HCT116 (cell line): Measurements from ENCODE around the gene TRIM67. TPM values are rescaled to one million over a fixed set of nuclear protein-coding genes. Genes with fewer than 3 reads are reported as not detected.

Source experiments
- ATAC-seq: fragments of 200-7000 bp; cut with Tn5 transposase; 2 replicates; pipeline ENCODE4 v1.9.1; 2020; ENCODE audit warnings: mild to moderate bottlenecking, moderate library complexity
- BruUV-seq: library from RNA; stranded (reverse); fragments of 400-500 nt; replicated peaks from 2 replicates; lab custom pipeline; 2021; lab: Mats Ljungman, UMichigan
- CTCF ChIA-PET: fragments of 300-600 bp; sonication (Branson Sonifier 250); formaldehyde crosslinking; loops from one replicate; lab custom pipeline; 2021; ENCODE audit warnings: antibody characterized with exemption; lab: Charles Lee
- POLR2A ChIA-PET: fragments of 300-600, 350-600 bp; sonication (Branson Sonifier 250); formaldehyde crosslinking; loops from one replicate; lab custom pipeline; 2021; ENCODE audit warnings: antibody characterized with exemption; lab: Charles Lee
- RAD21 ChIA-PET, 2 experiments: fragments of 300-600 bp; sonication (Branson Sonifier 250); formaldehyde crosslinking; loops; one replicate each; lab custom pipeline; 2023; ENCODE audit warnings: low total read pairs in 2 of 2; ENCODE audit not compliant: uncharacterized antibody in 2 of 2, unreplicated experiment in 2 of 2, low non-redundant PET in 1 of 2; lab: Charles Lee
- DNase-seq: peaks from one replicate; pipeline ENCODE4 v3.0.0-alpha.2; 2010; ENCODE audit warnings: low read depth, low spot score
- H2AFZ ChIP-seq: fragments of 200-600 bp; shearing (Covaris generic), sonication (generic); 2 replicates; pipeline ENCODE4 v1.6.1; 2017; ENCODE audit warnings: low read depth, mixed run types, mixed read lengths, antibody characterized with exemption, low read length; ENCODE audit not compliant: poor library complexity, severe bottlenecking
- H3K27ac ChIP-seq: 2 replicates; pipeline ENCODE4 v1.5.1; 2012; ENCODE audit warnings: low read depth, low read length
- H3K27me3 ChIP-seq: fragments of 200-600 bp; sonication (generic); 2 replicates; pipeline ENCODE4 v1.6.1; 2016; ENCODE audit warnings: mixed run types, low read length, mixed read lengths; ENCODE audit not compliant: insufficient read depth
- H3K36me3 ChIP-seq, 2 experiments: fragments of 200-500 bp in 1 of 2; fragments of 200-600 bp in 1 of 2; sonication (Bioruptor generic) in 1 of 2; sonication (generic) in 1 of 2; 2 replicates each; pipeline versions ENCODE4 v1.5.1 to v1.6.1; 2014 to 2016; ENCODE audit warnings: low read length in 2 of 2, inconsistent platforms in 1 of 2, mixed read lengths in 1 of 2, mixed run types in 1 of 2; ENCODE audit not compliant: insufficient read depth in 2 of 2, control insufficient read depth in 1 of 2
- H3K4me1 ChIP-seq, 2 experiments: fragments of 200-600 bp in 1 of 2; sonication (generic) in 1 of 2; 2 replicates each; pipeline versions ENCODE4 v1.5.1 to v1.6.1; 2012 to 2017; ENCODE audit warnings: low read length in 2 of 2, inconsistent platforms in 1 of 2, mild to moderate bottlenecking in 1 of 2, mixed read lengths in 1 of 2, mixed run types in 1 of 2, moderate library complexity in 1 of 2; ENCODE audit not compliant: insufficient read depth in 2 of 2, control insufficient read depth in 1 of 2
- H3K4me2 ChIP-seq: fragments of 200-600 bp; sonication (generic); 2 replicates; pipeline ENCODE4 v1.6.1; 2017; ENCODE audit warnings: mixed run types, low read length, mixed read lengths
- H3K4me3 ChIP-seq, 2 experiments: fragments of 200-600 bp in 1 of 2; sonication (generic) in 1 of 2; replicated peaks in 1 of 2; 2 replicates each; pipeline ENCODE4 v1.5.1; 2011 to 2016; ENCODE audit warnings: low read length in 2 of 2, control low read depth in 1 of 2, low read depth in 1 of 2, mild to moderate bottlenecking in 1 of 2, mixed read lengths in 1 of 2, mixed run types in 1 of 2
- H3K79me2 ChIP-seq: fragments of 200-600 bp; sonication (generic); 2 replicates; pipeline ENCODE4 v1.6.1; 2017; ENCODE audit warnings: mild to moderate bottlenecking, mixed run types, low read length, moderate library complexity, mixed read lengths; ENCODE audit not compliant: insufficient read depth
- H3K9ac ChIP-seq: fragments of 200-600 bp; sonication (generic); 2 replicates; pipeline ENCODE4 v1.6.1; 2016; ENCODE audit warnings: low read length, mixed read lengths
- H3K9me2 ChIP-seq: fragments of 200-600 bp; sonication (generic), shearing (Covaris generic); 2 replicates; pipeline ENCODE4 v1.6.1; 2017; ENCODE audit warnings: mixed run types, mild to moderate bottlenecking, moderate library complexity; ENCODE audit not compliant: insufficient read depth
- H3K9me3 ChIP-seq, 2 experiments: fragments of 200-500 bp in 1 of 2; fragments of 200-600 bp in 1 of 2; sonication (Bioruptor generic) in 1 of 2; sonication (generic) in 1 of 2; 2 replicates each; pipeline ENCODE4 v1.6.1; 2014 to 2017; ENCODE audit warnings: low read length in 2 of 2, mixed read lengths in 2 of 2, inconsistent platforms in 1 of 2, low read depth in 1 of 2, mild to moderate bottlenecking in 1 of 2, mixed run types in 1 of 2, moderate library complexity in 1 of 2; ENCODE audit not compliant: control insufficient read depth in 1 of 2, insufficient read depth in 1 of 2
- H4K20me1 ChIP-seq: fragments of 200-600 bp; sonication (generic), shearing (Covaris generic); 2 replicates; pipeline ENCODE4 v1.6.1; 2017; ENCODE audit warnings: mixed run types, mild to moderate bottlenecking, moderate library complexity; ENCODE audit not compliant: insufficient read depth
- ELF1 ChIP-seq: IDR thresholded peaks from 2 replicates; pipeline ENCODE4 v1.6.1; 2012; ENCODE audit warnings: low read depth, borderline replicate concordance
- EZH2 ChIP-seq: fragments of 200-600 bp; sonication (generic); IDR thresholded peaks from 2 replicates; pipeline ENCODE4 v1.6.1; 2017; ENCODE audit warnings: antibody characterized with exemption, mixed run types
- FOSL1 ChIP-seq: IDR thresholded peaks from 2 replicates; pipeline ENCODE4 v1.6.1; 2012; ENCODE audit warnings: low read depth
- JUND ChIP-seq: IDR thresholded peaks from 2 replicates; pipeline ENCODE4 v1.6.1; 2012
- POLR2AphosphoS5 ChIP-seq: IDR thresholded peaks from 2 replicates; pipeline ENCODE4 v1.6.1; 2011; ENCODE audit warnings: mild to moderate bottlenecking, low read depth, low read length, moderate library complexity
- TCF7L2 ChIP-seq: IDR thresholded peaks from 2 replicates; pipeline ENCODE4 v1.7.0; 2011; ENCODE audit warnings: borderline replicate concordance, inconsistent platforms; ENCODE audit not compliant: insufficient read depth, insufficient read length; ENCODE audit errors: extremely low read depth
- YY1 ChIP-seq: IDR thresholded peaks from 2 replicates; pipeline ENCODE4 v1.6.1; 2011; ENCODE audit warnings: low read length, low read depth, moderate library complexity, mild to moderate bottlenecking; ENCODE audit not compliant: insufficient replicate concordance; ENCODE audit errors: extremely low read depth
- intact Hi-C: fragments of 100-400 bp; cut with micrococcal nuclease; formaldehyde crosslinking; loops from 2 replicates; pipeline ENCODE4 v1.10.0; 2022
- total RNA-seq: library from RNA; stranded (reverse); gene quantifications from one replicate; pipeline ENCODE4 v1.2.1, GENCODE V29; 2021; ENCODE audit not compliant: unreplicated experiment
- TF ChIP-seq, protein P1 (sequence below): IDR thresholded peaks from 2 replicates; pipeline ENCODE4 v1.6.1; 2012
- TF ChIP-seq, protein P2 (sequence below): IDR thresholded peaks from 2 replicates; pipeline ENCODE4 v1.6.1; 2011; ENCODE audit warnings: mild to moderate bottlenecking, low read length, moderate library complexity; ENCODE audit not compliant: insufficient replicate concordance; ENCODE audit errors: extremely low read depth
- TF ChIP-seq, protein P3 (sequence below): IDR thresholded peaks from 2 replicates; pipeline ENCODE4 v1.6.1; 2012
- TF ChIP-seq, protein P4 (sequence below): IDR thresholded peaks from 2 replicates; pipeline ENCODE4 v1.6.1; 2012; ENCODE audit warnings: low read depth

Gene TRIM67
- total RNA-seq, 1 experiment from 2014 or later = 0.02 TPM

DNA sequence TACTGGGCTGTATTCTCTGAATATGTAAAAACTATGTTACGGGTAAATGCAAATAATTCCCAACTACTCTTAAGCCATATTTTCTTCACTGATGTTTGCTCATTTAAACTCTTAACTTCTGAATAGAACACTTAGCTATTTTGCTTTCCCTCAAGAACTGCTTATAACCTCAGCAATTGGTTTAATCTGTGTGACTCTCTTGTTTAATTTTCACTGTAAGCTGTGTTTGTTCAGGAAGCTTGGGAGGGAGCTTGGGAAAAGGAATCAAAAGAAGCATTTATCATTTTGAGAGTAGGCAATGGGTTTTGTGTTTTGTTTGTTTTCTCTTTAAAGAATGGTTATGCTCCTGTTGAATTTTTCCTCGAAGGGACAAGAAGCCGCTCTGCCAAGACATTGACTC, 103.5 kb downstream of the TRIM67 start:
- no peaks in the 10 kb centered on the region for H4K20me1 ChIP-seq
- TF ChIP-seq, protein P1, sequence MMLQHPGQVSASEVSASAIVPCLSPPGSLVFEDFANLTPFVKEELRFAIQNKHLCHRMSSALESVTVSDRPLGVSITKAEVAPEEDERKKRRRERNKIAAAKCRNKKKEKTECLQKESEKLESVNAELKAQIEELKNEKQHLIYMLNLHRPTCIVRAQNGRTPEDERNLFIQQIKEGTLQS = no peak
- TF ChIP-seq, protein P2, sequence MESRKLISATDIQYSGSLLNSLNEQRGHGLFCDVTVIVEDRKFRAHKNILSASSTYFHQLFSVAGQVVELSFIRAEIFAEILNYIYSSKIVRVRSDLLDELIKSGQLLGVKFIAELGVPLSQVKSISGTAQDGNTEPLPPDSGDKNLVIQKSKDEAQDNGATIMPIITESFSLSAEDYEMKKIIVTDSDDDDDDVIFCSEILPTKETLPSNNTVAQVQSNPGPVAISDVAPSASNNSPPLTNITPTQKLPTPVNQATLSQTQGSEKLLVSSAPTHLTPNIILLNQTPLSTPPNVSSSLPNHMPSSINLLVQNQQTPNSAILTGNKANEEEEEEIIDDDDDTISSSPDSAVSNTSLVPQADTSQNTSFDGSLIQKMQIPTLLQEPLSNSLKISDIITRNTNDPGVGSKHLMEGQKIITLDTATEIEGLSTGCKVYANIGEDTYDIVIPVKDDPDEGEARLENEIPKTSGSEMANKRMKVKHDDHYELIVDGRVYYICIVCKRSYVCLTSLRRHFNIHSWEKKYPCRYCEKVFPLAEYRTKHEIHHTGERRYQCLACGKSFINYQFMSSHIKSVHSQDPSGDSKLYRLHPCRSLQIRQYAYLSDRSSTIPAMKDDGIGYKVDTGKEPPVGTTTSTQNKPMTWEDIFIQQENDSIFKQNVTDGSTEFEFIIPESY = no peak
- TF ChIP-seq JUND (no peak), TCF7L2 (no peak), FOSL1 (no peak), POLR2AphosphoS5 (no peak), ELF1 (no peak), EZH2 (no peak), YY1 (no peak)
- TF ChIP-seq, protein P3, sequence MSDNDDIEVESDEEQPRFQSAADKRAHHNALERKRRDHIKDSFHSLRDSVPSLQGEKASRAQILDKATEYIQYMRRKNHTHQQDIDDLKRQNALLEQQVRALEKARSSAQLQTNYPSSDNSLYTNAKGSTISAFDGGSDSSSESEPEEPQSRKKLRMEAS = no peak
- TF ChIP-seq, protein P4, sequence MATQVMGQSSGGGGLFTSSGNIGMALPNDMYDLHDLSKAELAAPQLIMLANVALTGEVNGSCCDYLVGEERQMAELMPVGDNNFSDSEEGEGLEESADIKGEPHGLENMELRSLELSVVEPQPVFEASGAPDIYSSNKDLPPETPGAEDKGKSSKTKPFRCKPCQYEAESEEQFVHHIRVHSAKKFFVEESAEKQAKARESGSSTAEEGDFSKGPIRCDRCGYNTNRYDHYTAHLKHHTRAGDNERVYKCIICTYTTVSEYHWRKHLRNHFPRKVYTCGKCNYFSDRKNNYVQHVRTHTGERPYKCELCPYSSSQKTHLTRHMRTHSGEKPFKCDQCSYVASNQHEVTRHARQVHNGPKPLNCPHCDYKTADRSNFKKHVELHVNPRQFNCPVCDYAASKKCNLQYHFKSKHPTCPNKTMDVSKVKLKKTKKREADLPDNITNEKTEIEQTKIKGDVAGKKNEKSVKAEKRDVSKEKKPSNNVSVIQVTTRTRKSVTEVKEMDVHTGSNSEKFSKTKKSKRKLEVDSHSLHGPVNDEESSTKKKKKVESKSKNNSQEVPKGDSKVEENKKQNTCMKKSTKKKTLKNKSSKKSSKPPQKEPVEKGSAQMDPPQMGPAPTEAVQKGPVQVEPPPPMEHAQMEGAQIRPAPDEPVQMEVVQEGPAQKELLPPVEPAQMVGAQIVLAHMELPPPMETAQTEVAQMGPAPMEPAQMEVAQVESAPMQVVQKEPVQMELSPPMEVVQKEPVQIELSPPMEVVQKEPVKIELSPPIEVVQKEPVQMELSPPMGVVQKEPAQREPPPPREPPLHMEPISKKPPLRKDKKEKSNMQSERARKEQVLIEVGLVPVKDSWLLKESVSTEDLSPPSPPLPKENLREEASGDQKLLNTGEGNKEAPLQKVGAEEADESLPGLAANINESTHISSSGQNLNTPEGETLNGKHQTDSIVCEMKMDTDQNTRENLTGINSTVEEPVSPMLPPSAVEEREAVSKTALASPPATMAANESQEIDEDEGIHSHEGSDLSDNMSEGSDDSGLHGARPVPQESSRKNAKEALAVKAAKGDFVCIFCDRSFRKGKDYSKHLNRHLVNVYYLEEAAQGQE = no peak
- BruUV-seq = no TSS peak
- H3K27me3 ChIP-seq = no peaks in the 10 kb centered on the region
- H3K79me2 ChIP-seq = no peaks in the 10 kb centered on the region
- no peak overlapping the region for H3K4me3 ChIP-seq
- H3K9me2 ChIP-seq = no peaks in the 10 kb centered on the region
- H3K9me3 ChIP-seq = no peaks in the 10 kb centered on the region; a peak in 1 of 4 replicates
- no peak for DNase-seq
- RAD21 ChIA-PET = no interaction called here
- H3K4me1 ChIP-seq = no peaks in the 10 kb centered on the region
- CTCF ChIA-PET = no interaction called here
- H3K4me2 ChIP-seq = no peak overlapping the region
- no peak for ATAC-seq
- no peak overlapping the region for H3K27ac ChIP-seq
- peaks cover 21 to 36% of the 10 kb centered on the region in 2 experiments for H3K36me3 ChIP-seq
- POLR2A ChIA-PET = no interaction called here
- intact Hi-C loops = no loop called here
- no peak overlapping the region for H2AFZ ChIP-seq
- H3K9ac ChIP-seq = no peak overlapping the region
